Activated CD8-positive, alpha-beta memory T cell treated with anti-CD3 and anti-CD28 coated beads, Interleukin-2, amount 50 U/mL, for 48 hours (primary cell): Measurements from ENCODE around the gene CLSTN1.

Experiments
- DNase-seq: peaks from one replicate; pipeline ENCODE4 v3.0.0-alpha.2; 2020

Gene CLSTN1

DNA sequence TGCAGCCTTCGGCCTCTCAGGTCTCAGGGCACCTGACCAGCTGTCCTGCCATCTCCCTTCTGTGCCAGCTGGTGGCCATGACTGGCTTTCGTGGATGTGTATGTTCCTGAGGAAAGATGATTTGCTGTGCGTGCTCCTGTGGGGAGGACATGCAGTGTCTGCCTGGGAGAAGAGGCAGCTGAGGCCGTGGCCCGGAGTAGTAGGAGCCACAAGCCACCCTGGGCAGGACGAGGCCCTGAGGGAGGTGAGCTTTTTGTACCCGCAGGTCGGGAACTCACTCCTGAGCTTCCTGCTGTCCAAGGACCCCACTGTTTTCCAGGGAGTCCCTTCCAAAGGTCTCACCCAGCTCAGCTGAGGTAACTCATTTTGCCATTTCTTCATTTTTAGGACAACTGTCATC lies 113.7 kb downstream of the CLSTN1 start:
- no peak for DNase-seq

DNA sequence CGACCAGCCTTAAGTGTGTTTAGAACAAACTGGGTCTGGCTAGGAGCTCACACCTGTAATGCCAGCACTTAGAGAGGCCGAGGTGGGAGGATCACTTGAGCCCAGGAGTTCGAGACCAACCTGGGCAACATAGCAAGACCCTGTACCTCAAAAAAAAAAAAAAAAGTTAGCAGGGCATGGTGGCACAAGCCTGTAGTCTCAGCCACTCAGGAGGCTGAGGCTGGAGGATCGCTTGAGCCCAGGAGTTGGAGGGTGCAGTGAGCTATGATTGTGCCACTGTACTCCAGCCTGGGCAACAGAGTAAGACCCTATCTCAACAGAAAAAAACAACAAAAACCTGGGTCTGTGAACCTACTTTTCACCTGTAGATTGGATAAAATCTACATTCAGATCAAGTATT lies 117.6 kb downstream of the CLSTN1 start:
- no peak for DNase-seq

DNA sequence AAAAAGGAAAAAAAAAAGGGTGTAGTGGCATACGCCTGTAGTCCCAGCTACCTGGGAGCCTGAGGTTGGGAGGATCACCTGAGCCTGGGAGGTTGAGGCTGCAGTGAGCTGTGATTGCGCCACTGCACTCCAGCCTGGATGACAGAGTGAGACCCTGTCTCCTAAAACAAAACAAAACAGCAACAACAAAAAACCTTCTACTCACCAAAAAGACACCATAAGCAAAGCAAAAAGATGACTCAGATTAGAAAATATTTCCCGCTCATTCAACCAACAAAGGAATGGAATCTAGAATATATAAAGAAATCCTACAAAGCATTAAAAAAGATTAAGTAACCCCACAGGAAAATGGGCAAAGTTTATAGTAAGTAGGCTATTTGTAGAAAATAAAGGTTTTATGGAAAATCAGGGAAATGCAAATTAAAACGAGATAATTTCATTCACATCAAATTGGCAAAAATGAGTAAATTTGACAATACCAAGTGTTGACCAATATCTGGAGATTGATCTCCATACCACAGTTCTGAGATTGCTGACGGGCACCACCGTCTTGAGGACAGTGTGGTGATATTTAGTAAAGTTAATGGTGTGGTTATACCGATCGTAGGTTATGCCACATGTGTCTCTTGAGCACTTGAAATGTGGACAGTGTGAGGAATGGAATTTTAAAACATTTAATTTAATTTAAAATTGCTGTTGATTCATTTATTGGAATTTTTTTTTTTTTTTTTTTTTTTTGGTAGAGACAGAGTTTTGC lies 118.2 kb downstream of the CLSTN1 start:
- DNase-seq = no peak

DNA sequence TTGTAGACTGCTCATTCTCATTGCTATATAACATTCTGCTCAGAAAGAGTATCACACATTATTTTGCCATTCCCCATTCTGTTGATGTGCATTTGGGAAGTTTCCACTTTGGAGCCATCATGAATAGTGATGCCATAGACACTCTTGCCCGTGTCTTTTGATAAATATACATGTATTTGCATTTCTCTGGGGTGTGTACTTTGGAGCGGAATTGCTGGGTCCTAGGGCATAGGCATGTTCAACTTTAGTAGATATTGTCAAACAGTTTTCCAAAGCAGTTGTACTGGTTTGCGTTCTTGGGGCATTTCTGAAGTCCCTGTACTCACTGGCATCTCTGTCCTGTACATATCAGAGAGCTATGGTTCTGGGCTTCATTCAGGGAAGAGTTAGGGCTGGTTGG lies 120.1 kb downstream of the CLSTN1 start:
- no peak for DNase-seq

DNA sequence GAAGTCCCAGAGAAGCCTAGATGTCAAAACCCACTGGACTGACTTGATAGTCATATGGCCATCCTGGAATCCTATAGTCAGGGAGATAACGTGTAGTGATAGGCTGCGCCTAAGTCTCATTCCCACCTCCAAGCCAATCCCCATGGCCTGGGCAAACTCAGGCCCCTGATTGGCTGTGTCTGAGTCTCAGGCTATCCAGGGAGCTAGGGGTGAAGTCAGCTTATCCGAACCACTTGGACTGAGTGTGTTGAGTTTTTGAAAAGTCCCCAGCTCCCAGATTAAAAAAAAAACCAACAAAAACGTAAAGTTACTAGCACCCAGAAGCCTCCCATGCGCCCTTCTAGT lies 120.6 kb downstream of the CLSTN1 start:
- no peak for DNase-seq

DNA sequence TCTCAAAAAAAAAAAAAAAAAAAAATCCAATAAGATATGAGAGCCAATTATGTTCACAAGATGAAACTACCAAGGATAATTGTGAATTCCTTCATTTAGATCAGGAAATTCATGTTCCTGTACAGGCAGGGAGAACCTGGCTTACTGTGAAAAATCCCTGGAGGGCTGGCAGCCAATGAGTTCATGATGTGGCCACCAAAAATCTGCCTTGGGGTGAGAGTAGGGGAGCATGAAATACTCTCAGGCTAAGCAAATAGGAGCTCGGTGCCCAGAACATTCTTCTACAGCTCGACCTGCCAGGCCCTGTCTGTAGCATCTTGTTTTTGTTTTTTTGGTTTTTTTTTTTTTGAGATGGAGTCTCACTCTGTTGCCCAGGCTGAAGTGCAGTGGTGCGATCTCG lies 122.1 kb downstream of the CLSTN1 start:
- DNase-seq = no peak

DNA sequence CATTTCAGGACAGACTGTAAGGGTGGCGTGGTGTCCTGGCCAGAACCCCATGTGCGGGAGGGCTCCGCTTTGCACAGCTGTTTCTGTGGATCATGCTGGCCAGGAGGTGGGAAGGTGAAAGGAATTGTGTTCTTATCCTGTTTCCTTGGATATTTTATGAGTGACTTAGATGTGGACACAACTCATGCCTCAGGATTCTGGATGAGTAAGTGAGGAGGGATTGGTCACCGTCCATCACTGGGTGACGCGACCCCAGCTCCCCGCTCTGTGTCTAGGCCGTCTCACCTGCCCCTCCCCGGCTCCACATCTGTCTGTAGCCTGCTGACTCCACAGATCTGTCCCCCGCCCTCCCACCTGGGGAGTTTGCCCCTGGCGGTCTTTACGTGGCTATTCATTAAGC lies 123.4 kb downstream of the CLSTN1 start:
- no peak for DNase-seq

DNA sequence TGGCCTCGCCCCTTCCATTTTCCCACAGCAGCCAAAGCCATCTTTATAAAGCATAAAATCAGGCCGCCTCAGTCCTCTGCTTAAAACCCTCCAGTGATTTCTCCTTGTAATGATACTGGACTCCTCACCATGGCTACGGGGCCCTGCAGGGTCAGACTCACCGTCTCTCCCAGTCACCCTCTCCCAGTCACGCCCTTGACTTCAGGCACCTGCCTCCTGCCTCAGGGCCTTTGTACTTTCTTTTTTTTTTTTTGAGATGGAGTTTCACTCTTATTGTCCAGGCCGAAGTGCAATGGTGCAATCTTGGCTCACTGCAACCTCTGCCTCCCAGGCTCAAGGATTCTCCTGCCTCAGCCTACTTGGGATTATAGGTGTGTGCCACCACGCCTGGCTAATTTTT lies 124.4 kb downstream of the CLSTN1 start:
- DNase-seq = no peak

DNA sequence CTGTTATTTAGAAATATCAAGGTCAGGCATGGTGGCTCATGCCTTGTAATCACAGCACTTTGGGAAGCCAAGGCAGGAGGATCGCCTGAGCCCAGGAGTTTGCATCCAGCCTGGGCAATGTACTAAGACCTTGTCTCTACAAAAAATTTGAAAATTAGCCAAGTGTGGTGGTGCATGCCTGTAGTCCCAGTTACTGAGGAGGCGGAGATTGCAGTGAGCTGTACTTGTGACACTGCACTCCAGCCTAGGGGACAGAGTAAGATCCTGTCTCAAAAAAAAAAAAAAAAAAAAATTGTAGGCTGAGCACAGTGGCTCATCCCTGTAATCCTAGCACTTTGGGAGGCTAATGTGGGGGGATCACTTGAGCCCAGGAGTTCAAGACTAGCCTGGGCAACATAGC lies 127.0 kb downstream of the CLSTN1 start:
- no peak for DNase-seq

DNA sequence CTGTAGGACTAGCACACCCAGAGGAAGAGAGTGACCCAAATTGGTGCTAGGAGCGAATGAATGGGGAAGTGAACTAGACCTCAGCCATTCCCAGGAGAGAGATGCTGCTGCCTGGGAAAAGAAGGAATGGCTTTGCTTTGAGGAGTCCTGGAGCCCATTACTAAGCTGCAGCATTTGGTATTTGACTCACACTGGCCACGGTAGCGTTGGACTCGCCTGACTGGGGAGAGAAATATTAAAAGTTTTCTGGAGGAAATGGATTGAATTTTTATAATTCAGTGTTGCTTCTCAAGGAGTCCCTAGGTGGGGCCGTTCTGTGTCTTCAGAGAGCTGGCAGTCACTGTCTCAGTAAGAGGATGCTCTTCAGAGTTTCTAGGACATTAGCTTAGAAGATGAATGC lies 132.1 kb downstream of the CLSTN1 start:
- DNase-seq = no peak

DNA sequence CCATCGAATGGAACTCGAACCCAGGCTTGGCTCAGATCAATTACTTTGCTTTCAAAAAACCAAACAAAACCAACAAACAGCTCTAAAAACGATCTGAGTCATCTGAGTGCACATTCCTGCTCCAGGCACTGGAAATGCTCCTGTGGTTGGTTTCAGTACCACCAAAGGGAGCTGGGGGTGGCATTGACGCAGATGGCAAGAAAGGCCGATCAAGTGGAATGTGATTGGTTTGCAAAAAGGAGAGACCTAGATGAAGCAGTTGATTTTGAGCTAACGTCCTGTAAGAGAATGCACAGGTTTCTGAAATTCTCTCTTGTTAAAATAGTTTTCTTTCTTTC lies 132.7 kb downstream of the CLSTN1 start:
- DNase-seq = no peak

DNA sequence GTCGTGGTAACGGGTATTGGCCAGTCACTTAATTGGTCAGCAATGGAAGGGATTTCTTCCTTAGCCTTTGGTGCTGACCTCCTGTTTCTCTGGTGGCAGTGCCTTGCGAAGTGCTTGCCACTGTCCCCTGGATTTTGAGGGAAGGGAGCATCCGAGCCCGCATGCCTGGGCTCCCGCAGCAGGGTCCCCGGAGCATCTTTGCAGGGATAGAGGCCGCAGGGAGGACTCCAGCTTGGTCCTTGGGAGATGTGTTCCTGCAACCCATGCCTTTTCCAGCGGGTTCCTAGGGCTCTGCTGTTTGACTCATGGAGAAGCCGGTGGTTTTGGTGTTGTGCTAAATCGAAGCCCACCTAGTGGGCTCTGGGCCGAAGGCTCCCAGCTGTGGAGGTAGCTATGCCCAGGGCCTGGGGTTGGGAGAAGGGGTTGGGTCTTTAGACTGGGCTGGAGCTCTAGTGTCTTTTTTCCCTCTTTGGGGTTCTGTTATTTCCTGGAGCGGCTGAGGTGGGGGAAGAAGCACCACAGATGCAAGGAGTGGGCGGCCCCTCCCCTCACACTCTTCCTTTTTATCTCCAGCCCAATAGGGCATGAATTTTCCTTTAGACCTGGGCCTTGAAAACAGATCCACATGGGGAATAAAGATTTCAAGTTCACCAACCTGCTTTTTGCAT lies 133.2 kb downstream of the CLSTN1 start:
- no peak for DNase-seq

DNA sequence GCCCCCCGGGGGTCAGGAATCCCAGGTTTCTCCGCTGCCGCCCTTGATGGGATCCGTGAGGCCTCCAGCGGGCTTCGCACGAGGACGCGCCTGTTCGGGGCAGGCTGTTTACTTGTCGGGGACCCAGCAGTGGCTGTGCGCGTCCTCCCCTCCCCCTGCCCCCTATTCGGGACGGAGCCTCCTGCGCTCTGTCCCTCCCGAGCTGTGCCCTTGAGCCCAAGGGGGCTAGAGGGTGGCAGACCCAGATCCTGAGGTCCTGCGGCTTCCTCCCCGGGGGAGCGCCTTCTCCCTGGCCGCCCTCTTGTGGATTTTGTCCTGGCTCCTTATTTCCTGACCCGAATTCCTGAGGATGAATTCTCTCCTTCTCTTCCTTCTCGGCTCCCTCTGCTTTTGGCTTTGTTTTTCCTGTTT lies 133.8 kb downstream of the CLSTN1 start:
- DNase-seq = no peak

DNA sequence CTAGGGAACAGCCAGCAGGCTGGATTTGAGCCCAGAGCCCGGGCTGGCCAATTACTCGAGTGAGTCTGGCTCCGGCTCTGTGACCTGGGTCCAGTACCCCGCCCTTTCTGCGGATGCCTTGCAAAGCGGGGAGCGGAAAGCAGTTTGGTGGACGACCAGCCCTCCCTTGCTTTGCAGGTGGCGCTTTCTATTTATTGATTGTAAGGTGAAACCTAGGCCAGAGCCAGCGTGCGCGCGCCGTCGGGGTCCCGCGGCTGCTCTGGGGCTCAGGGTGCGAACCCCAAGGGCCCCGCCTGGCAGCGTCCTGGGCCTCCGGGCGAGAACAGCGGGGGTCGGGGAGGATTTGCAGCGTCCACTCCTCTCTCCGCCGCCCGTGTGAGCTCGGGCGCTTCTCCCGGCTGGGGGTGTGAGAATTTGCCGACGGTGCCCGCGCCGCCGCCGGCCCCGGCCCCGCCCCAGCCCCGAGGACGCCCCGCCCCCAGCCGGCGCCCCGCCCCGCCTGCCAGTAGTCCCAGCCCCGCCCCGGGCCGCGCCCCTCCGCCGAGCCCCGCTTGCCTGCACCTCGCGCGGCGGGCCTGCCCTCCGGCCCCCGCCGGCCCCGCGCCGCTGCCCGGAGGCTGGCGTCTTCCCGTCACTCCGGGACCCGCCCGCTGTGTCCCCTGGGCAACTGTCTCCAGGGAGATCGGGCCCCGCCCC lies 134.6 kb downstream of the CLSTN1 start:
- peak; percentile 94 for DNase-seq

DNA sequence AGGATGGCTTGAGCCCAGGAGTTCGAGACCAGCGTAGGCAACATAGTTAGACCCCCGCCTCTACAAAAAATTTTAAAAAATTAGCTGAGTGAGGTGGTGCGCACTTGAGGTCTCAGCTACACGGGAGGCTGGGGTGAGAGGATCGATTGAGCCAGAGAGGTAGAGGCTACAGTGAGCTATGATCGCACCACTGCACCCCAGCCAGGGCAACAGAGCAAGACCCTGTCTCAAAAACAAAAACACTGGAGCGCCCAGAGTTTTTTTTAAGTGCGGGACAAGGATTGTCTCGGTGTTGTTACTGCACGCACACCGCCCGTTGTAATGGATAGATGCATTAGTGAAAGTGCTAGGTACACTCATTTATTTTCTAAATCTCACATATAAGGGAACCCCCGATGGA lies 135.2 kb downstream of the CLSTN1 start:
- no peak for DNase-seq

DNA sequence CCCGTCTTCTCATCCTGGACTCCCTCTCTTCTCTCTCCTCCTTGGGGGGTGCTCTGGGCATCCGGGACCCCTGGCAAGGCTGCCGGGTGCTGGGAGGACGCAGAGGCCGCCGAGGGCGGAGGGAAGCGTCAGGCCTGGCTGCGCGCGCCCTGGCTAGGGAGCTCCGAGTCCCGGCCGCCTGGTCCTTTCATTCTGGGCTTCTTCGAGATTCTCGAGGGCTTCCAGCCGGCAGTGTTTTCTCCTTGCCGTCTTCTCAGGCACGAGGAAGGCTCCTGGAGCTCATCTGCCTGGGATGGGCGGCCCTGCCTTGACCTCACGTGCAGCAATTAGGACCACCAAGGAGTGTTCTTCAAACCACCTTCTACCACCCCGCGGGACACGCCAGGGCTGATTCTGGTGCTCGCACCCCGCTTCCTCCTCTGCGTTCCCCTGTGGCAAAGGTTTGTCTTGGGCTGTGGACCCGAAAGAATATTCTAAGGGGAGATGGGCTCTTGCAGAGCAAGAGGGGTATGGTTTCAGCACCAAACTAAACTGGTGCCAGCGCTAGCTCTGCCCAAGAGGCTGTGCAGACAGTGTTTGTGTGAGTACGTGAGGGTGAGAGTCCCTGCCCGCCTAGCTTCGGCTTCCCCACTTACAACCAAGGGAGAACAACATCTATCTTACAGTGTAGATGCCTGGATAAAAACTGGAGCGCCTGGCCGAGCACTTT lies 135.7 kb downstream of the CLSTN1 start:
- DNase-seq = peak; percentile 64

DNA sequence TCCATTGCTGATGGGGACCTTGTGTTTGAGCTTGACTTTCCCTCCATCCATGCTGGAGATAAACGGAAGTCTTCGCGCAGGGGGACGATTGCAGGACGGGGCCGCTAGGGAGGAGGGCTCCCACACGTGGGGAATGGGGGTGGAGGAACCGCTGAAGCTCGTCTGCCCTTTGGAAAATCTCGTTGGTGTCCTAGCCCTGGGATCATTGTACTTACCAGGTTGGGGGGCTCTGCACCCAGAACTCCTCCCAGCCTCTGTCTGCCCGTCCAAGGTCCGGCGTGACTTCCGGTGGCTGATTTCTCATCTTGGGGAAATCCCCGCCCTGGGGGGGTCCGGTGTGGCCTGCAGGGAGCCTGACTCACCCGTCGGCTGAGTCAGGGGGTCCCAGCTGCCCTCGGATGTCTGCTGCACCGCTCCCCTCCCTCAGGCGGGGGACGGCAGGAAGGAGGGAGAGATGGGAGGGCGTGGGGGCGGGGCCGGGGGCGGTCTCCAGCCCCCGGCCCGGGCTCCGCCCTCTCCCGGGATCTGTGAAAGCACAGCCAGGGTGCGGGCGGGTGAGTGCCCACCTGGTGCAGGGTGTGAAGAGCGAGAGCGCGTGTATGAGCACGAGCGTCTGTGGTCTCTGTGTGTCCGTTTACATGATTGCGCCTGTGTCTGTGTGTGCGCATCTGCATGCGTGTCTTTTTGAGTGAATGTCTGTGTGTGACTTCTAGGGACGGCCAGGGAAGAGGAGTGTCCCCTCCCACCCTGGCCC lies 136.5 kb downstream of the CLSTN1 start:
- peak; percentile 84 for DNase-seq

DNA sequence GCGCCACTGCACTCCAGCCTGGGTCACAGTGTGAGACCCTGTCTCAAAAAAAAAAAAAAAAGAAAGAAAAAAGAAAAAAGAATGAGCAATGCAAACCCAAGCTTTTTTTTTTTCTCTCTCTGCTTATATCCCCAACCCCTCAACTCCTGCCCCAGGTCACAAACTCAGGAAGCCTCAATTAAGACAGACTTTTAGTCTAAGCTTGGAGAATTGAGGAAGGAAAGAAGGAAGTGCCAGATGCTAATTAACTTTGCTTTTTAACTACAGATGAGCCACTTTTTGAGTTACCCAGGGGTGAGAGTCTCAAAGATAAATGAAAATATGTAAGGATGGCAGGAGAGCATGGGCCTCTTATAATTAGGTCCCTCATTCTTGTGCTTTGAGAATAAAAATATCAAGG lies 139.0 kb downstream of the CLSTN1 start:
- DNase-seq = no peak

DNA sequence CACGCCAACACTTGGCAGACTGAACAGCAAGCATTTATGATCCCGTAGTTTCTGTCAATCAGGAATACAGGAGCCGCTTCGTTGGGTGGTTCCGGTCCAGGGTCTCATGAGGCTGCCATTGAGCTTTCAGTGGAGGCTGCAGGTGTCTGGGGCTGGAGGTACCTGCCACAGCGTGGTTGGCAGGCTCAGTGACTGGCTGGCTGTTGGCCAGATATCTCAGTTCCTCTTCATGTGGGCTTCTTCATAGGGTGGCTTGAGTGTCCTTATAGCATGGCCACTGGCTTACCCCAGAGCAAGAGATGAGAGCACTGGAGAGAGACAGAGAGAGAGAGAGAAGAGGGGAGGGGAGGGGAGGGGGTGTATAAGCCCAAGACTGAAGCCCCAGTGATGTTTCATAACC lies 142.9 kb downstream of the CLSTN1 start:
- no peak for DNase-seq

DNA sequence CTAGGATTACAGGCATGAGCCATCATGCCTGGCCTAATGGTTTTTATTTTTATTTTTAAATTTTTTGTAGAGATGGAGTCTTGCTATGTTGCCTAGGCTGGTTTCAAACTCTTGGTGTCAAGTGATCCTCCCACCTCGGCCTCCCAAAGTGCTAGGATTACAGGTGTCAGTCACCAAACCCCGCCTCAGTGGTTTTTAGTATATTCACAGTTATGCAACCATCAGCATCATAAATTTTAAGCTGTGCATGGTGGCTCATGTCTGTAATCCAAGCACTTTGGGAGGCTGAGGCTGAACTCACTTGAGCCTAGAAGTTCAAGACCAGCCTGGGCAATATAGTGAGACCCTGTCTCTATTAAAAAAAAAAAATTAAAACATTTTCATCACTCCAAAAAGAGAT lies 143.7 kb downstream of the CLSTN1 start:
- no peak for DNase-seq
